IPS DF 4.7 (cell line): ENCODE results near the gene SCO1.

Experiments
- DNase-seq: peaks from one replicate; pipeline ENCODE4 v3.0.0-alpha.2; 2013; ENCODE audit warnings: low spot score; ENCODE audit errors: extremely low read depth

The SCO1 gene

GRCh38 chr17:10653987-10654386 lies 43.3 kb downstream of the SCO1 start:
- DNase-seq = no peak

GRCh38 chr17:10652984-10653659 lies 44.2 kb downstream of the SCO1 start:
- no peak for DNase-seq

GRCh38 chr17:10651927-10652326 lies 45.4 kb downstream of the SCO1 start:
- DNase-seq = no peak

GRCh38 chr17:10649602-10650001 lies 47.7 kb downstream of the SCO1 start:
- DNase-seq = no peak

- no peak for DNase-seq
Measured at GRCh38 chr17:10648956-10649355, 48.4 kb downstream of the SCO1 start.

GRCh38 chr17:10648381-10648780 lies 49.0 kb downstream of the SCO1 start:
- no peak for DNase-seq

- peak; percentile 44 for DNase-seq
Measured at GRCh38 chr17:10646392-10646990, 50.8 kb downstream of the SCO1 start.

GRCh38 chr17:10640475-10640874 lies 56.9 kb downstream of the SCO1 start:
- no peak for DNase-seq

GRCh38 chr17:10638151-10638550 lies 59.2 kb downstream of the SCO1 start:
- no peak for DNase-seq

GRCh38 chr17:10635290-10635689 lies 62.0 kb downstream of the SCO1 start:
- no peak for DNase-seq

GRCh38 chr17:10633738-10634379 lies 63.5 kb downstream of the SCO1 start:
- DNase-seq = no peak

GRCh38 chr17:10631701-10632100 lies 65.6 kb downstream of the SCO1 start:
- DNase-seq = no peak

- DNase-seq = no peak
Measured at GRCh38 chr17:10631048-10631700, 66.2 kb downstream of the SCO1 start.

GRCh38 chr17:10629706-10630105 lies 67.6 kb downstream of the SCO1 start:
- no peak for DNase-seq

- no peak for DNase-seq
Measured at GRCh38 chr17:10628756-10629155, 68.6 kb downstream of the SCO1 start.

GRCh38 chr17:10626390-10626789 lies 70.9 kb downstream of the SCO1 start:
- DNase-seq = no peak

GRCh38 chr17:10624969-10625368 lies 72.4 kb downstream of the SCO1 start:
- no peak for DNase-seq

GRCh38 chr17:10623737-10624338 lies 73.5 kb downstream of the SCO1 start:
- DNase-seq = no peak

GRCh38 chr17:10622617-10623485 lies 74.5 kb downstream of the SCO1 start:
- no peak for DNase-seq
